ENCODE data around the gene MED8. TPM values are rescaled to one million over a fixed set of nuclear protein-coding genes. Genes with fewer than 3 reads are reported as not detected.
"Not testable (repeated sequence)": the region's sequence is repeated elsewhere in the genome, so short reads cannot be mapped to it uniquely, and the experiment has no call there.

The MED8 gene
- total RNA-seq, 1 experiment from 2014 or later: 60.7 TPM

GRCh38 chr1:43413426-43413825, 23.8 kb upstream of the MED8 start:
- H3K4me3 ChIP-seq; H3K4me1 ChIP-seq (replicated peaks); H3K27ac ChIP-seq; DNase-seq (ENCODE audit: low read depth in 1 of 2, low spot score in 2 of 2); H3K27me3 ChIP-seq (replicated peaks); H3K9me3 ChIP-seq (replicated peaks): not testable (repeated sequence)
- H3K36me3 ChIP-seq: peaks cover 53% of the 10 kb centered on the region

- Histone ChIP-seq H3K4me1 (replicated peaks) (no peaks in the 10 kb centered on the region), H3K36me3 (peaks cover 48% of the 10 kb centered on the region), H3K9me3 (replicated peaks) (no peaks in the 10 kb centered on the region), H3K27me3 (replicated peaks) (no peaks in the 10 kb centered on the region), H3K27ac (no peak overlapping the region), H3K4me3 (no peak overlapping the region)
- no peak for DNase-seq (ENCODE audit: low read depth in 1 of 2, low spot score in 2 of 2)
Measured at GRCh38 chr1:43410571-43410970, 21.0 kb upstream of the MED8 start.

GRCh38 chr1:43405876-43406234, 16.3 kb upstream of the MED8 start:
- no peaks in the 10 kb centered on the region for H3K9me3 ChIP-seq (replicated peaks)
- H3K36me3 ChIP-seq: peaks cover 73% of the 10 kb centered on the region

GRCh38 chr1:43405219-43405875, 15.7 kb upstream of the MED8 start:
- Histone ChIP-seq H3K4me3 (no peak overlapping the region), H3K27ac (no peak overlapping the region), H3K9me3 (replicated peaks) (no peaks in the 10 kb centered on the region), H3K36me3 (peaks cover 75% of the 10 kb centered on the region), H3K4me1 (replicated peaks) (no peaks in the 10 kb centered on the region), H3K27me3 (replicated peaks) (no peaks in the 10 kb centered on the region)
- DNase-seq (ENCODE audit: low read depth in 1 of 2, low spot score in 2 of 2): no peak

More at GRCh38 chr1:43405876-43406234, 16.3 kb upstream of the MED8 start:
- H3K4me1 ChIP-seq (replicated peaks): no peaks in the 10 kb centered on the region
- DNase-seq (ENCODE audit: low read depth in 1 of 2, low spot score in 2 of 2): no peak
- H3K27me3 ChIP-seq (replicated peaks): no peaks in the 10 kb centered on the region
- no peak overlapping the region for H3K27ac ChIP-seq
- no peak overlapping the region for H3K4me3 ChIP-seq

- Histone ChIP-seq H3K27me3 (replicated peaks) (no peaks in the 10 kb centered on the region), H3K36me3 (peaks cover 72% of the 10 kb centered on the region), H3K4me1 (replicated peaks) (no peaks in the 10 kb centered on the region), H3K9me3 (replicated peaks) (no peaks in the 10 kb centered on the region), H3K27ac (no peak overlapping the region), H3K4me3 (no peak overlapping the region)
- no peak for DNase-seq (ENCODE audit: low read depth in 1 of 2, low spot score in 2 of 2)
Measured at GRCh38 chr1:43404353-43404752, 14.8 kb upstream of the MED8 start.

- Histone ChIP-seq H3K4me3 (no peak overlapping the region), H3K9me3 (replicated peaks) (no peaks in the 10 kb centered on the region), H3K27ac (no peak overlapping the region), H3K4me1 (replicated peaks) (no peaks in the 10 kb centered on the region), H3K27me3 (replicated peaks) (no peaks in the 10 kb centered on the region), H3K36me3 (peaks cover 57% of the 10 kb centered on the region)
- no peak for DNase-seq (ENCODE audit: low read depth in 1 of 2, low spot score in 2 of 2)
Measured at GRCh38 chr1:43402089-43402865, 12.7 kb upstream of the MED8 start.

GRCh38 chr1:43400441-43400840, 10.8 kb upstream of the MED8 start:
- Histone ChIP-seq H3K4me1 (replicated peaks) (peaks cover 10% of the 10 kb centered on the region), H3K36me3 (peaks cover 46% of the 10 kb centered on the region)
- H3K27ac ChIP-seq; H3K4me3 ChIP-seq; H3K27me3 ChIP-seq (replicated peaks); DNase-seq (ENCODE audit: low read depth in 1 of 2, low spot score in 2 of 2); H3K9me3 ChIP-seq (replicated peaks): not testable (repeated sequence)

DNA sequence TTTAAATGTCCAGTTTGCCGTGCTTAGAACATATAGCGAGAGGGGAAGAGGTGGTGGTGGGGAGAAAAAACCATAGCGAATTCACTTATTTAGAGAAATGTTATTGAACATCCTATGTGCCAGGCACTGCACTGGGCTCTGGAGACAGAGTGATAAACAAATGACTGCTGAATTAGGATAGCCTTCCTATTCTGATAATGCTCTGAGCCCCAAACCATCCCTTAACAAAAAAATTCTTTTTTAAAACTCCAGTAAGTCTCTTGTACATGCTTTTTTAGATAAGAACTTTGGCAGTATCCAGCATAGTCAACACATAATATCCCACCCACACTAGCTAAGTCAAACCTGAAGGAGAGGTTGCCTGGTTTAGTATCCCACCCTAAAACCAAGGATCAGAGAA, 8.6 kb upstream of the MED8 start:
- no peak overlapping the region for H3K4me3 ChIP-seq
- peaks cover 34% of the 10 kb centered on the region for H3K36me3 ChIP-seq
- H3K27ac ChIP-seq: no peak overlapping the region
- H3K9me3 ChIP-seq (replicated peaks): no peaks in the 10 kb centered on the region
- no peaks in the 10 kb centered on the region for H3K27me3 ChIP-seq (replicated peaks)
- H3K4me1 ChIP-seq (replicated peaks): peaks cover 10% of the 10 kb centered on the region
- no peak for DNase-seq (ENCODE audit: low read depth in 1 of 2, low spot score in 2 of 2)

GRCh38 chr1:43396059-43396458, 6.5 kb upstream of the MED8 start:
- H3K27me3 ChIP-seq (replicated peaks): no peaks in the 10 kb centered on the region
- H3K9me3 ChIP-seq (replicated peaks): no peaks in the 10 kb centered on the region
- no peak overlapping the region for H3K4me3 ChIP-seq
- H3K4me1 ChIP-seq (replicated peaks): peaks cover 10% of the 10 kb centered on the region
- no peak overlapping the region for H3K27ac ChIP-seq
- H3K36me3 ChIP-seq: peaks cover 22% of the 10 kb centered on the region
- peak in 1 of 2 experiments; percentile 17 for DNase-seq (ENCODE audit: low read depth in 1 of 2, low spot score in 2 of 2)

DNA sequence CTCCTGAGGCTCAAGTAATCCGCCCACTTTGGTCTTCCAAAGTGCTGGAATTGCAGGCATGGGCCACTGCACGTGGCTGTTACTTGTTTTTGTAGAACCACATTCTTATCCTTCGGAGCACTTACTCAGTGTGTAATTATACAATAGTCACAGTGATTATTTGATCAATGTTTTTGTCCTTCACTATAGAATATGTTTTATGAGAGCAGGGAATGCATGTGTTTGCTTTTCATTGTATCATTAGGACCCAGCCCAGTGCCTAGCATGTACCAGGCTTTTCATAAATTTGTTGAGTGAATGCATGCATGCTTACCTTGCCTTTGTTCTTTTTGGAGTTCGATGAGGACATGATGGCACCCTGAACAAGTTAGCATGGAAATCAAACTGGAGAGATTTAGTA, 5.9 kb upstream of the MED8 start:
- Histone ChIP-seq H3K4me1 (replicated peaks) (peaks cover 15% of the 10 kb centered on the region), H3K36me3 (peaks cover 21% of the 10 kb centered on the region), H3K9me3 (replicated peaks) (no peaks in the 10 kb centered on the region), H3K27me3 (replicated peaks) (no peaks in the 10 kb centered on the region), H3K27ac (no peak overlapping the region), H3K4me3 (no peak overlapping the region)
- no peak for DNase-seq (ENCODE audit: low read depth in 1 of 2, low spot score in 2 of 2)

- Histone ChIP-seq H3K9me3 (replicated peaks) (no peaks in the 10 kb centered on the region), H3K4me1 (replicated peaks) (peaks cover 29% of the 10 kb centered on the region), H3K4me3 (no peak overlapping the region), H3K27me3 (replicated peaks) (no peaks in the 10 kb centered on the region), H3K27ac (no peak overlapping the region), H3K36me3 (peaks cover 32% of the 10 kb centered on the region)
- DNase-seq (ENCODE audit: low read depth in 1 of 2, low spot score in 2 of 2): no peak
Measured at GRCh38 chr1:43392702-43393101, 3.1 kb upstream of the MED8 start.

DNA sequence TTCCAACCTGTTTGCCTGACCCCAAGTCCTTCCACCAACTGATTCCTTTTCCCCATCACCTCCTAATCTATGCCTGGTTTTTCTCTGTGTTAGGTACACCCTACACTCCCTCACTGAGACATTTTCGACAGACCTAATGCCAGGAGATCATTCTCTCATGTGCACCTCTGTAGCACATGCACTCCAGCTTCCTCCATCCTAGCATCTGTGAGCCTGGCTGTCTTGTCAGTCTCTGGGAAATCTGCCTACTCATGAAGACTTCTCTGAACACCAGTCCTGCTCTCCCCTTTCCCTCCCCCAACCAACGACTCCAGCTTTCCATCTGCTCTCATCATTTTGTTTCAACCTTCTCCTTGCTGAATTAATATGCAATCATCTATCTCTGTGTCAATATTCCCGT, 987 bp downstream of the MED8 start:
- no peaks in the 10 kb centered on the region for H3K27me3 ChIP-seq (replicated peaks)
- no peak for DNase-seq (ENCODE audit: low read depth in 1 of 2, low spot score in 2 of 2)
- H3K36me3 ChIP-seq: peaks cover 62% of the 10 kb centered on the region
- peaks cover 20% of the 10 kb centered on the region for H3K4me1 ChIP-seq (replicated peaks)
- H3K9me3 ChIP-seq (replicated peaks): no peaks in the 10 kb centered on the region
- peak overlapping the region; percentile 79 for H3K4me3 ChIP-seq
- no peak overlapping the region for H3K27ac ChIP-seq

DNA sequence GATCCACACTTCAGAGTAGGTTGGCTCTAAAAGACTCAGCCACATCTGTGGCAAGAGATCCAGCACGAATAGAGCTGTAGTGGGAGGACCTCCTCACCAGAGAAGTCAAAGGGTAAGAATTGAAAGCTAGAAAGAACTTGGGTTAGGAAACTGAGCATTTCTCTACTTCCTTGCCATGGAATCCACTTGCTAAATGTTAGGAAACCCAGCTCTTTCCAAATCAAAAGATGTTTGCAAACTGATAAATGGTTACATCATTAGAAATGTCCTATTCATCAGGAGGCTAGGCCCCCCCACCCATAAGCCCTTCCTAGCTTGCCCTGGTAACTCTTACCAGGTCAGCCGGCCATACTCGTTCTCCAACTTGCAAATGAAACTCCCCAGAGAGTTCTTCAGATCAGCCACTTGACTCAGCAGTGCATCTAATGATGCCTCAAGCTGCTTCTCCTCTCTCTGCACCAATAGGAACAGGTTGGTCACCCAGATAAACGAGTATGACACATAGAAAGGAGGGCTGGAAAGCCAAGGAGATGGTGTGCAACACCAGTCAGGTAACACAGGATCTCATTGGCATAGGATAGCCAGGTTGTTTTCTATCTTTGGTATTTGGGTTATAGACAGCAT, 1.5 kb downstream of the MED8 start:
- H3K36me3 ChIP-seq: peaks cover 64% of the 10 kb centered on the region
- H3K9me3 ChIP-seq (replicated peaks): no peaks in the 10 kb centered on the region
- H3K27me3 ChIP-seq (replicated peaks): no peaks in the 10 kb centered on the region
- H3K4me1 ChIP-seq (replicated peaks): peaks cover 20% of the 10 kb centered on the region
- H3K4me3 ChIP-seq: no peak overlapping the region
- H3K27ac ChIP-seq: no peak overlapping the region
- DNase-seq (ENCODE audit: low read depth in 1 of 2, low spot score in 2 of 2): no peak

DNA sequence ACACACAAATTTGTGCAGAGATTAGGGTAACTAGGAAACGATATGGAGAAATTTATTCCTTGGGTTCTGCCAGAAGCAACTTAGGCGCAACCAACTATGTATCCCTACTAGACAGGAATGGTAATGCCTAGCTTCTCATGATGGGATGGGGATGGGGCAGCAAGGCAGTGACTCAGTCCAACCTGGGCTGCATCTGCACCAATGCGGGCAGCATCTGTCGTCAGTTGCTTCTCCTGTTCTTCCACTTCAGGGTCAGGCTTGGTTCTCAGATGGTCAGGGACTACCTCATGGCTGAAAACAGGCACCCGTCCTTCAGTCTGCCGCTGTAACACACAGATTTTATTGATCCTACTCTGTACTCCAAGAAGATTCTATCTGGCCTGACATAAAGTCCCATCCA, 2.9 kb downstream of the MED8 start:
- Histone ChIP-seq H3K36me3 (peaks cover 76% of the 10 kb centered on the region), H3K4me3 (no peak overlapping the region), H3K27ac (no peak overlapping the region), H3K27me3 (replicated peaks) (no peaks in the 10 kb centered on the region), H3K4me1 (replicated peaks) (peaks cover 20% of the 10 kb centered on the region), H3K9me3 (replicated peaks) (no peaks in the 10 kb centered on the region)
- DNase-seq (ENCODE audit: low read depth in 1 of 2, low spot score in 2 of 2): no peak
